ENCODE data around the gene RHO.

RHO gene

DNA sequence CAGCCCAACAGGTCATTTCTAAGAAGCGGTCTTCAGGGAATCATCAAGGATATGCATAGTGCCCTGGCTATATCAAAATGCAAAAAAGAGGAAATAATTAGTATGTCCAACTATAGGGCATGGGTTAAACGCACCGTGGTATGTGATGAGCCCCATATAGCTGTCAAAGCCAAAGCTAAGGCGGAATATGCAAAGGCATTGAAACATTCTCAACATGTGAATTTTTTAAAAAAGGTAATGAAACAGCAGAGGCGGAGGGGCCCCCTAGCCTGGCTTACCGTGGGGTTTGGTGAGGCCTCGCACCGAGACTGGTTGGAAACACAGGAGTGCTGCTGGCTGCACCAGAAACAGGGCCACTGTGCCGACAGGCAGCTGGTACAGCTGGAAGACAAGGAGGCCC, 54.9 kb downstream of the RHO start:
- H3K4me3 ChIP-seq (ENCODE audit: low read depth, low read length): no peak overlapping the region
- DNase-seq (ENCODE audit: low read depth): no peak
- in situ Hi-C loops (cut with HindIII; ENCODE audit: low sequenced_read_pairs): no loop called here
- TF ChIP-seq, protein P1, sequence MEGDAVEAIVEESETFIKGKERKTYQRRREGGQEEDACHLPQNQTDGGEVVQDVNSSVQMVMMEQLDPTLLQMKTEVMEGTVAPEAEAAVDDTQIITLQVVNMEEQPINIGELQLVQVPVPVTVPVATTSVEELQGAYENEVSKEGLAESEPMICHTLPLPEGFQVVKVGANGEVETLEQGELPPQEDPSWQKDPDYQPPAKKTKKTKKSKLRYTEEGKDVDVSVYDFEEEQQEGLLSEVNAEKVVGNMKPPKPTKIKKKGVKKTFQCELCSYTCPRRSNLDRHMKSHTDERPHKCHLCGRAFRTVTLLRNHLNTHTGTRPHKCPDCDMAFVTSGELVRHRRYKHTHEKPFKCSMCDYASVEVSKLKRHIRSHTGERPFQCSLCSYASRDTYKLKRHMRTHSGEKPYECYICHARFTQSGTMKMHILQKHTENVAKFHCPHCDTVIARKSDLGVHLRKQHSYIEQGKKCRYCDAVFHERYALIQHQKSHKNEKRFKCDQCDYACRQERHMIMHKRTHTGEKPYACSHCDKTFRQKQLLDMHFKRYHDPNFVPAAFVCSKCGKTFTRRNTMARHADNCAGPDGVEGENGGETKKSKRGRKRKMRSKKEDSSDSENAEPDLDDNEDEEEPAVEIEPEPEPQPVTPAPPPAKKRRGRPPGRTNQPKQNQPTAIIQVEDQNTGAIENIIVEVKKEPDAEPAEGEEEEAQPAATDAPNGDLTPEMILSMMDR (IDR thresholded peaks at IDR 0.05; ENCODE audit: low read depth, low read length, missing control alignments): no peak

DNA sequence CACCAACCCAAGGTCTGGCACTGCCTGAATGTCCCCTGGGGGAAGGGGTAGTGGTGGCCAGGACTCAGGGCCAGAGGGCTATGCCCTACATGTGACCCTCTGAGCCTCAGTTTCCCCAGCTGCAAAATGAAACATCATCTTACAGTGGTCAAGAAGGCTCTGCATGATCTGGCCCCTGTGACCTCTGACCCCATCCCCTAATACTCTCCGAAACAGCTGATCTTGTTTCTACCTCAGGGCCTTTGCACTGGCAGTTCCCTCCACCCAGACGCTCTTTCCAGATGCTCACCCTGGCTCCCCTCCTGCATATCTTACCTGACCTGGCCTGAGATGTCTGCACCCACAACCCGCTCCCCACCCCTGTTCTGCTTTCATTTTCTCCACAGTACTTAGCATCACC, 56.2 kb downstream of the RHO start:
- H3K4me3 ChIP-seq (ENCODE audit: low read depth, low read length): no peak overlapping the region
- DNase-seq (ENCODE audit: low read depth): no peak
- in situ Hi-C loops (cut with HindIII; ENCODE audit: low sequenced_read_pairs): no loop called here
- TF ChIP-seq, protein P1 (IDR thresholded peaks at IDR 0.05; ENCODE audit: low read depth, low read length, missing control alignments): no peak

All from astrocyte of the cerebellum (primary cell).